Pancreas (tissue), 10 donors: ENCODE results near the gene SMARCD3. TPM values are rescaled to one million over a fixed set of nuclear protein-coding genes. Genes with fewer than 3 reads are reported as not detected.

Source experiments
- ATAC-seq, 4 donors: fragments of 200-7000 bp; cut with Tn5 transposase; one replicate each; pipeline versions ENCODE4 v1.8.0 to v1.9.1; 2020; ENCODE audit warnings: mild to moderate bottlenecking in 4 of 4, moderate library complexity in 4 of 4
- DNase-seq, 6 donors: peaks; one replicate each; pipeline ENCODE4 v3.0.0-alpha.2; 2020
- FAIRE-seq: peaks from 2 replicates; lab custom pipeline; 2012; peaks lifted over from hg19 to GRCh38; lab: Jason Lieb, UNC
- H3K27ac ChIP-seq, 4 donors: fragments of 200-600 bp; sonication (generic); 1 replicate in 3 of 4; 2 replicates in 1 of 4; pipeline versions ENCODE4 v1.5.0 to v1.8.0; 2020
- H3K27me3 ChIP-seq, 4 donors: fragments of 200-600 bp; one replicate each; pipeline ENCODE4 v1.8.0; 2021
- H3K36me3 ChIP-seq, 3 donors: fragments of 200-600 bp; sonication (generic) in 1 of 3; one replicate each; pipeline versions ENCODE4 v1.5.0 to v1.8.0; 2020 to 2021
- H3K4me1 ChIP-seq, 3 donors: fragments of 200-600 bp; one replicate each; pipeline ENCODE4 v1.8.0; 2021
- H3K4me3 ChIP-seq, 4 donors: fragments of 200-600 bp; sonication (generic) in 2 of 4; one replicate each; pipeline versions ENCODE4 v1.5.0 to v1.8.0; 2020 to 2021
- H3K9me3 ChIP-seq, 4 donors: fragments of 200-600 bp; one replicate each; pipeline ENCODE4 v1.8.0; 2021
- WGBS, 2 donors: extraction: QIAGEN DNeasy Blood & Tissue Kit; methylation state at CpG; one replicate each; pipeline ENCODE4 v1.1.7; 2013; 5-methylcytosine and 5-hydroxymethylcytosine counted together
- intact Hi-C, 3 donors: fragments of 100-400 bp; cut with DNase I; formaldehyde crosslinking; loops; one replicate each; pipeline versions ENCODE4 v1.11.1 to v1.14.2; 2022
- polyA plus RNA-seq, 2 donors: library from polyadenylated mRNA; stranded (reverse); fragments of 200-250 nt; gene quantifications; one replicate each; pipeline ENCODE4 v1.2.3, GENCODE V29; 2013
- total RNA-seq, 6 donors: library from RNA; stranded (reverse); fragmentation: NEBNext Ultra II Directional in 4 of 6; extraction: Animal tissue kit (Norgen Biotek cat#: 25700) in 4 of 6; gene quantifications; one replicate each; pipeline versions ENCODE4 v1.2.1 to v1.2.4, GENCODE V29; 2021 to 2023
- TF ChIP-seq, protein P1 (sequence below), 4 donors: fragments of 200-600 bp; sonication (generic) in 3 of 4; IDR thresholded peaks; one replicate each; pipeline versions ENCODE4 v1.5.0 to v1.8.0; 2021; ENCODE audit warnings: antibody characterized with exemption in 4 of 4
- donor health status: healthy with polysubstance abuse.
- donor health status: DM: no; HTN: no; CAD: no; lungs with moderate emphysema.
- donor health status: DM: no; HTN: no; CAD: no.
- donor health status: control.
- donor health status: control.
- donor health status: Bipolar disorder and iron deficiency.
- donor health status: DM: yes; HTN: yes; CAD: no.
- donor health status: DM: no; HTN: no; CAD: no.
- donor health status: DM: no; HTN: no; CAD: no.
- donor health status: DM: yes; HTN: yes; CAD: no.

Gene SMARCD3
- total and polyA plus RNA-seq, 8 donors = 13.0 to 69.9 (median 22.7) TPM

DNA sequence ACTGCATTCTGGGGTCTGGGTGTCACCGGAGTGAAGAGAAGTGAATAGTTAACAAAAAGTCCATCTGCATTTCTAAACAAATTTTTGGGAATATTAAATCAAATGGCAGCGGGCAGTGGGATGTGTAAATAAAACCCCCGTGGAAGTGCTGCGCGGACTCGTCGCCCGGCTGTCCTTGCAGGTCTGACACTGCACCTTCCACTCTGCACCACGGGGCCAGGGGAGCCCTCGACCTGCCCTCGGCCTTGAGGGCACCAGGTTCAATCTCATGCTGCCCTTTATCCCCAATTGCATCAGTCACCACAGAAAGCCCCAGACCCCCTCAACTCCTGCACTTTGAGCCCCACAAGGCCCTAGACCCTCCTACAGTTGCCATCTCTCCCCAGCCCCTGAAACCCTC lies 6.4 kb upstream of the SMARCD3 start:
- DNase-seq = no peak
- no peaks in the 10 kb centered on the region for H3K9me3 ChIP-seq
- no peak for FAIRE-seq
- intact Hi-C loops = no loop called here
- H3K36me3 ChIP-seq = no peaks in the 10 kb centered on the region
- no peaks in the 10 kb centered on the region for H3K27me3 ChIP-seq
- WGBS, 2 donors = 76 to 81% methylated on average over 11 of the region's 11 CpGs
- H3K4me3 ChIP-seq = no peak overlapping the region
- TF ChIP-seq, protein P1, sequence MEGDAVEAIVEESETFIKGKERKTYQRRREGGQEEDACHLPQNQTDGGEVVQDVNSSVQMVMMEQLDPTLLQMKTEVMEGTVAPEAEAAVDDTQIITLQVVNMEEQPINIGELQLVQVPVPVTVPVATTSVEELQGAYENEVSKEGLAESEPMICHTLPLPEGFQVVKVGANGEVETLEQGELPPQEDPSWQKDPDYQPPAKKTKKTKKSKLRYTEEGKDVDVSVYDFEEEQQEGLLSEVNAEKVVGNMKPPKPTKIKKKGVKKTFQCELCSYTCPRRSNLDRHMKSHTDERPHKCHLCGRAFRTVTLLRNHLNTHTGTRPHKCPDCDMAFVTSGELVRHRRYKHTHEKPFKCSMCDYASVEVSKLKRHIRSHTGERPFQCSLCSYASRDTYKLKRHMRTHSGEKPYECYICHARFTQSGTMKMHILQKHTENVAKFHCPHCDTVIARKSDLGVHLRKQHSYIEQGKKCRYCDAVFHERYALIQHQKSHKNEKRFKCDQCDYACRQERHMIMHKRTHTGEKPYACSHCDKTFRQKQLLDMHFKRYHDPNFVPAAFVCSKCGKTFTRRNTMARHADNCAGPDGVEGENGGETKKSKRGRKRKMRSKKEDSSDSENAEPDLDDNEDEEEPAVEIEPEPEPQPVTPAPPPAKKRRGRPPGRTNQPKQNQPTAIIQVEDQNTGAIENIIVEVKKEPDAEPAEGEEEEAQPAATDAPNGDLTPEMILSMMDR (IDR thresholded peaks at IDR 0.05) = no peak
- ATAC-seq = no peak
- H3K27ac ChIP-seq = no peak overlapping the region
- peaks cover 10% of the 10 kb centered on the region in 3 donors for H3K4me1 ChIP-seq

DNA sequence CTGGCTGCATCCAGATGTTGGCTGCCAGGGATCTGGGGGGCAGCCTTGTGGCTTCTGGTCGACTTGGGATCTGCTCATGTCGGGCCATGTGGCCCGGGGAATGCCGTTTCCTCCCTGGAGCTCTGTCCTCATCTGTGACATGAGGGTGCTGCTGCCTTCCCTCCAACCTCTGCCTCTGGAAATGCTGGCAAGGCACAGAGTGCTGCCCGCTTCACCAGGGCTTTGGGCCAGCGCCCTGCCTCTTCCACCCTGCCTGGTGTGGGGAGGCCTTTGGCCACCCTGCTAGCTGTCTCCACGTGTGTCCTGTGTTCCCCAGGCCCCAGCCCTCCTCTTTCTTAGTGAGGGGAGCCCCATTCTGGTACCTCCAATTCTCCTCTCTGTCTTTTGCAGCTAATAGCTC lies 5.8 kb upstream of the SMARCD3 start:
- 74 to 85% methylated on average over 7 of the region's 7 CpGs for WGBS, 2 donors
- FAIRE-seq = no peak
- TF ChIP-seq, protein P1 (IDR thresholded peaks at IDR 0.05) = no peak
- Histone ChIP-seq H3K4me1 (peaks cover 10 to 15% (median 14%) of the 10 kb centered on the region in 3 donors), H3K36me3 (no peaks in the 10 kb centered on the region), H3K4me3 (no peak overlapping the region), H3K9me3 (no peaks in the 10 kb centered on the region), H3K27ac (no peak overlapping the region), H3K27me3 (no peaks in the 10 kb centered on the region)
- intact Hi-C loops = no loop called here
- peak in 1 of 6 donors; percentile 11 for DNase-seq
- ATAC-seq = no peak

DNA sequence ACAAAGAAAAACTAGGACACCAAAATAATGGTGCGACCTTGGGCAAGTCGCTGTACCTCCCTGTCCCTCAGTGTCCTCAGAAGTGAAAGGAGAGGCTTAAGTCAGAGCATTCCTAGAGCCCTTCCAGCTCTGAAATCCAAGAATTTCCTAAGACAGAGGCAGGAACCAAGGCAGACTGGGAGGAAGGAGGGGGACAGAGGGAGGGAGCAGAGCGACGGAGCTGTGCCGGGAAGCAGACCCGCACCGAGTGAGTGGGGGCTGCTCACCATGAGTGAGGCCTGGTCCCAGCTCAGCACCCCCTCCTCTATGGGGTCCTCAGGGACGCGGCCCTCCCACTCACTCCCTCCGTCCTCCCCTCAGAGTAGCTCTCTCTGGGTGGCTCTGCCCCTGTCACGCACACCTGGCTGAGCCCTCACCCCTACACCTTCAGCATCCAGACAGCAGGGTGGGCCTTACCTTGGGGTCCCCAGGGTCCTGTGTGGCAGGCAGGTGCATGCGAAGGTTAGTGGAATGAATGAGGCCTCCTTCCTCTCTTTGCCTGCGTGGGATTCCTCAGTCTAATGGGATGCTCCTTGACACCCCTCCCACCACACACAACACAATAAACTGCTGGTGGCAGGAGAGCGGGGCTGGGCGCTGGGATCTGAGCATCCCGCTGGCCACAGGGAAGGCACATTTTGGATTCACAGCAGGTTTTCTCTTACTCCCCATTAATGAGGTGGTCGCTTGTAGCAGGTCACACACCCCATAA lies 4.6 kb upstream of the SMARCD3 start:
- WGBS, 2 donors = 82 to 84% methylated on average over 17 of the region's 17 CpGs
- H3K4me3 ChIP-seq = no peak overlapping the region
- ATAC-seq = no peak
- TF ChIP-seq, protein P1 (IDR thresholded peaks at IDR 0.05) = no peak
- no peak for FAIRE-seq
- intact Hi-C loops = no loop called here
- H3K27me3 ChIP-seq = no peaks in the 10 kb centered on the region
- peak in 1 of 6 donors; percentile 20 for DNase-seq
- no peak overlapping the region for H3K27ac ChIP-seq
- no peaks in the 10 kb centered on the region for H3K9me3 ChIP-seq
- H3K4me1 ChIP-seq = peaks cover 10 to 16% (median 14%) of the 10 kb centered on the region in 3 donors
- no peaks in the 10 kb centered on the region for H3K36me3 ChIP-seq

DNA sequence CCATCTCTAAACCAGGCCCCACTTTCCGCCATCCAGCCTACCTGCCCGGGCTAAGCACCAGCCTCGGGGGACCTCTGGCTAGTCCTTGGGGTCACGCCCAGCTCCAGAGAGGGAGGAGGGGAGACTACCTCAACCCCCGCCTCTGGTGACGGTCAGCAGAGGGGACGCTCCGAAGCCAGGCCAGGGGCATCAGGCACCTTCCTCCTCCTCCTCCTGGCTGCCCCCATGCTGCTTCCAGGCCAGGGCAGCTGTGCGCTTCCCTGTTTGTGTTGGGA lies 4.0 kb upstream of the SMARCD3 start:
- H3K36me3 ChIP-seq = no peaks in the 10 kb centered on the region
- WGBS, 2 donors = 50 to 60% methylated on average over 8 to 9 of the region's 9 CpGs
- FAIRE-seq (no peak), DNase-seq (peak in 1 of 6 donors; percentile 35), ATAC-seq (no peak)
- intact Hi-C loops = no loop called here
- H3K9me3 ChIP-seq = no peaks in the 10 kb centered on the region
- no peaks in the 10 kb centered on the region for H3K27me3 ChIP-seq
- TF ChIP-seq, protein P1 (IDR thresholded peaks at IDR 0.05) = no peak
- peak overlapping the region in 3 of 4 donors; percentile 29 to 49 (median 47) for H3K4me3 ChIP-seq
- H3K4me1 ChIP-seq = peaks cover 11 to 20% (median 14%) of the 10 kb centered on the region in 3 donors
- H3K27ac ChIP-seq = peak overlapping the region in 3 of 4 donors; percentile 55 to 76 (median 61)
